OCI-LY7 (cell line): ENCODE data around the gene HEATR5B.

Experiments
- EZH2phosphoT487 ChIP-seq: fragments of 200-600 bp; sonication (generic); IDR thresholded peaks from 2 replicates; pipeline ENCODE4 v1.6.1; 2018; ENCODE audit warnings: low read depth, borderline replicate concordance, mild to moderate bottlenecking, mixed run types, antibody characterized with exemption, low read length, moderate library complexity, mixed read lengths
- TF ChIP-seq, protein P1 (sequence below): fragments of 200-600 bp; sonication (generic); conservative IDR thresholded peaks from 2 replicates; pipeline ENCODE4 v1.5.1; 2014; ENCODE audit warnings: mild to moderate bottlenecking, antibody characterized with exemption, low read length, moderate library complexity, mixed read lengths

DNA sequence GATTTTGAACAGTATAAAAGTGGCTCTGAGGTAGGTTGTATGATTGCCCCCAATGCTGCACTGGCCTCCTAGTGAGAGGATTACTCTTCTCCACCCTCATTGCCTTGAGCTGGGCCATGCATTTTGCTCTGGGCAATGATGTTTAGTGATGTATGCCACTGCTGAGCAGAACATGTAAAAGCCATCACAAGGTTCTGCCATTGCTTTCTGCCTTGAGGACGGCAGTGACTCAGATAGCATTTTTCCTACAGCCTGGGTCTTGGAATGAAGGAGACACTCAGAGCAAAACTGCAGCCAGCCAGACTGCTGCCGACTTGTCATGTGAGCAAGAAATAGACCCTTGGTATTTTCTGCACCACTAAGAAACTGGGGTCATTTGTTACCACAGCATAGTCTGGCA, 27.8 kb upstream of the HEATR5B start:
- TF ChIP-seq, protein P1, sequence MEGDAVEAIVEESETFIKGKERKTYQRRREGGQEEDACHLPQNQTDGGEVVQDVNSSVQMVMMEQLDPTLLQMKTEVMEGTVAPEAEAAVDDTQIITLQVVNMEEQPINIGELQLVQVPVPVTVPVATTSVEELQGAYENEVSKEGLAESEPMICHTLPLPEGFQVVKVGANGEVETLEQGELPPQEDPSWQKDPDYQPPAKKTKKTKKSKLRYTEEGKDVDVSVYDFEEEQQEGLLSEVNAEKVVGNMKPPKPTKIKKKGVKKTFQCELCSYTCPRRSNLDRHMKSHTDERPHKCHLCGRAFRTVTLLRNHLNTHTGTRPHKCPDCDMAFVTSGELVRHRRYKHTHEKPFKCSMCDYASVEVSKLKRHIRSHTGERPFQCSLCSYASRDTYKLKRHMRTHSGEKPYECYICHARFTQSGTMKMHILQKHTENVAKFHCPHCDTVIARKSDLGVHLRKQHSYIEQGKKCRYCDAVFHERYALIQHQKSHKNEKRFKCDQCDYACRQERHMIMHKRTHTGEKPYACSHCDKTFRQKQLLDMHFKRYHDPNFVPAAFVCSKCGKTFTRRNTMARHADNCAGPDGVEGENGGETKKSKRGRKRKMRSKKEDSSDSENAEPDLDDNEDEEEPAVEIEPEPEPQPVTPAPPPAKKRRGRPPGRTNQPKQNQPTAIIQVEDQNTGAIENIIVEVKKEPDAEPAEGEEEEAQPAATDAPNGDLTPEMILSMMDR = no peak
- TF ChIP-seq EZH2phosphoT487 = no peak
